HEK293 (cell line): ENCODE results near the gene MAT2A.

Experiments
- CTCF ChIA-PET: fragments of 350-600 bp; formaldehyde crosslinking; extraction: SDS; loops from one replicate; lab custom pipeline; 2021; ENCODE audit warnings: antibody characterized with exemption; lab: Yijun Ruan, JAX
- POLR2A ChIA-PET: fragments of 300-600 bp; formaldehyde crosslinking; extraction: SDS; loops from one replicate; lab custom pipeline; 2020; ENCODE audit warnings: antibody characterized with exemption, inconsistent platforms; lab: Yijun Ruan, JAX
- H3K27ac ChIP-seq: fragments of 200-500 bp; sonication (Bioruptor generic); 2 replicates; pipeline ENCODE4 v1.5.1; 2014; ENCODE audit warnings: low read depth, low read length, control low read depth, inconsistent platforms; ENCODE audit errors: extremely low read depth
- H3K36me3 ChIP-seq, 2 experiments: fragments of 200-500 bp in 1 of 2; sonication (Bioruptor generic) in 1 of 2; 1 replicate in 1 of 2; 2 replicates in 1 of 2; pipeline ENCODE4 v1.5.1; 2014 to 2017; ENCODE audit warnings: inconsistent platforms in 2 of 2, low read length in 2 of 2; ENCODE audit not compliant: control insufficient read depth in 2 of 2, insufficient read depth in 1 of 2
- H3K4me1 ChIP-seq: fragments of 200-500 bp; sonication (Bioruptor generic); 2 replicates; pipeline ENCODE4 v1.5.1; 2014; ENCODE audit warnings: mild to moderate bottlenecking, low read length, inconsistent platforms; ENCODE audit not compliant: control insufficient read depth, insufficient read depth
- H3K4me3 ChIP-seq: 2 replicates; pipeline ENCODE4 v1.5.1; 2011; ENCODE audit warnings: low read depth, mild to moderate bottlenecking, control low read depth, low read length, moderate library complexity
- H3K9me3 ChIP-seq: fragments of 200-500 bp; sonication (Bioruptor generic); 2 replicates; pipeline ENCODE4 v1.5.1; 2014; ENCODE audit warnings: low read depth, low read length, inconsistent platforms; ENCODE audit not compliant: control insufficient read depth, insufficient read depth
- GLIS1 ChIP-seq: fragments of 450-650 bp; formaldehyde crosslinking; IDR thresholded peaks from 2 replicates; pipeline ENCODE4 v1.5.1; 2016; ENCODE audit warnings: missing biosample characterization, missing genetic modification characterization
- GLIS2 ChIP-seq: fragments of 450-650 bp; formaldehyde crosslinking; IDR thresholded peaks from 2 replicates; pipeline ENCODE4 v1.5.1; 2016; ENCODE audit warnings: missing biosample characterization, missing genetic modification characterization
- IKZF3 ChIP-seq: fragments of 450-650 bp; IDR thresholded peaks from 2 replicates; pipeline ENCODE4 v1.5.0; 2018; ENCODE audit warnings: missing biosample characterization, mild to moderate bottlenecking, missing genetic modification characterization, moderate library complexity
- KLF8 ChIP-seq: fragments of 450-650 bp; formaldehyde crosslinking; IDR thresholded peaks from 2 replicates; pipeline ENCODE4 v1.5.1; 2016; ENCODE audit warnings: missing biosample characterization, missing genetic modification characterization
- KLF9 ChIP-seq: fragments of 450-650 bp; formaldehyde crosslinking; IDR thresholded peaks from 2 replicates; pipeline ENCODE4 v1.5.1; 2016; ENCODE audit warnings: missing biosample characterization, missing genetic modification characterization, low read depth
- MZF1 ChIP-seq: fragments of 450-650 bp; formaldehyde crosslinking; IDR thresholded peaks from 2 replicates; pipeline ENCODE4 v1.5.1; 2017; ENCODE audit warnings: missing biosample characterization, missing genetic modification characterization, borderline replicate concordance
- SP2 ChIP-seq: fragments of 450-650 bp; formaldehyde crosslinking; IDR thresholded peaks from 2 replicates; pipeline ENCODE4 v1.5.1; 2016; ENCODE audit warnings: missing biosample characterization, missing genetic modification characterization
- SP3 ChIP-seq: fragments of 450-650 bp; formaldehyde crosslinking; IDR thresholded peaks from 2 replicates; pipeline ENCODE4 v1.5.1; 2016; ENCODE audit warnings: missing biosample characterization, missing genetic modification characterization
- SP7 ChIP-seq: fragments of 450-650 bp; formaldehyde crosslinking; IDR thresholded peaks from 2 replicates; pipeline ENCODE4 v1.5.1; 2016; ENCODE audit warnings: missing biosample characterization, missing genetic modification characterization
- ZBTB17 ChIP-seq: fragments of 450-650 bp; formaldehyde crosslinking; IDR thresholded peaks from 2 replicates; pipeline ENCODE4 v1.5.1; 2016; ENCODE audit warnings: missing biosample characterization, missing genetic modification characterization
- ZBTB21 ChIP-seq: fragments of 450-650 bp; formaldehyde crosslinking; IDR thresholded peaks from 2 replicates; pipeline ENCODE4 v1.5.1; 2017; ENCODE audit warnings: missing biosample characterization, missing genetic modification characterization
- ZFHX2 ChIP-seq: fragments of 450-650 bp; formaldehyde crosslinking; conservative IDR thresholded peaks from 2 replicates; pipeline ENCODE4 v1.5.1; 2016; ENCODE audit warnings: missing biosample characterization, missing genetic modification characterization
- ZIC2 ChIP-seq: fragments of 450-650 bp; formaldehyde crosslinking; IDR thresholded peaks from 2 replicates; pipeline ENCODE4 v1.5.1; 2016; ENCODE audit warnings: missing biosample characterization, missing genetic modification characterization
- ZNF24 ChIP-seq: fragments of 450-650 bp; formaldehyde crosslinking; IDR thresholded peaks from 2 replicates; pipeline ENCODE4 v1.5.1; 2016; ENCODE audit warnings: missing biosample characterization, missing genetic modification characterization
- ZNF335 ChIP-seq: fragments of 450-650 bp; formaldehyde crosslinking; conservative IDR thresholded peaks from 2 replicates; pipeline ENCODE4 v1.5.1; 2016; ENCODE audit warnings: missing biosample characterization, missing genetic modification characterization
- ZNF341 ChIP-seq: fragments of 450-650 bp; formaldehyde crosslinking; IDR thresholded peaks from 2 replicates; pipeline ENCODE4; 2016; ENCODE audit warnings: low read depth, missing biosample characterization, missing genetic modification characterization
- ZNF354C ChIP-seq: fragments of 450-650 bp; formaldehyde crosslinking; IDR thresholded peaks from 2 replicates; pipeline ENCODE4 v1.5.1; 2016; ENCODE audit warnings: missing biosample characterization, missing genetic modification characterization, low read depth, borderline replicate concordance
- ZNF544 ChIP-seq: fragments of 450-650 bp; formaldehyde crosslinking; IDR thresholded peaks from 2 replicates; pipeline ENCODE4 v1.5.0; 2017; ENCODE audit warnings: missing biosample characterization, missing genetic modification characterization
- ZNF600 ChIP-seq: fragments of 450-650 bp; formaldehyde crosslinking; IDR thresholded peaks from 2 replicates; pipeline ENCODE4 v1.5.1; 2016; ENCODE audit warnings: missing biosample characterization, missing genetic modification characterization
- ZNF623 ChIP-seq: fragments of 450-650 bp; formaldehyde crosslinking; IDR thresholded peaks from 2 replicates; pipeline ENCODE4 v1.5.1; 2016; ENCODE audit warnings: missing biosample characterization, missing genetic modification characterization
- TF ChIP-seq, protein P1 (sequence below): fragments of 450-650 bp; formaldehyde crosslinking; IDR thresholded peaks from 2 replicates; pipeline ENCODE4 v1.5.1; 2016; ENCODE audit warnings: missing biosample characterization, missing genetic modification characterization
- TF ChIP-seq, protein P2 (sequence below): fragments of 450-650 bp; formaldehyde crosslinking; optimal IDR thresholded peaks from 2 replicates; pipeline ENCODE3; 2016; ENCODE audit warnings: missing biosample characterization, mild to moderate bottlenecking, missing genetic modification characterization
- TF ChIP-seq, protein P3 (sequence below): fragments of 450-650 bp; formaldehyde crosslinking; IDR thresholded peaks from 2 replicates; pipeline ENCODE4 v1.5.1; 2016; ENCODE audit warnings: missing biosample characterization, missing genetic modification characterization
- TF ChIP-seq, protein P4 (sequence below): fragments of 450-650 bp; formaldehyde crosslinking; IDR thresholded peaks from 2 replicates; pipeline ENCODE4 v1.5.1; 2016; ENCODE audit warnings: missing biosample characterization, missing genetic modification characterization

MAT2A gene

DNA sequence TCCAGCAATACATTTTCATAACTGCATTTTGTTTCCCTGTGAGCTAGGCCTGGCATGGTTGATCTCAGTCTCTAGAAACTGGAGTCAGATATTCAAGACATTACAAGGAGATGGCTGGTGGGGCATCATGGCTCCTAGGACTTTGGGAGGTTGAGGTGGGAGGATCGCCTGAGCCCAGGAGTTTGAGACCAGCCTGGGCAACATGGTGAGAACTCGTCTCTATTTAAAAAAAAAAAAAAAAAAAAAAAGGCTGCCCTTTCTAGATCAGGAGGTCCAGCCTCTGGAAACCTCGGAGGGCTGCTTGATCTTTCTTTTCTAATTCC lies 38.1 kb downstream of the MAT2A start:
- Histone ChIP-seq H3K4me1 (peaks cover 14% of the 10 kb centered on the region), H3K4me3 (peak overlapping the region; percentile 55), H3K9me3 (no peaks in the 10 kb centered on the region), H3K36me3 (peaks cover 0 to 7% of the 10 kb centered on the region in 2 experiments; a peak in 2 of 3 replicates), H3K27ac (peak overlapping the region; percentile 56; the same call in 1 of the 2 replicates)
- ChIA-PET POLR2A (interaction anchor here (0.6 to 3.8 kb wide), 14 partner anchors 8 to 223 kb away, joined by 3 to 38 read pairs (median 6); partner anchors contain the start of genes C2orf68, ELMOD3, GGCX and RETSAT), CTCF (interaction anchor here (0.6 to 1.3 kb wide), 3 partner anchors 13 to 25 kb away, joined by 3 to 4 read pairs (median 3); partner anchors contain the start of gene RNF181)
- TF ChIP-seq ZBTB21 (tag by site-specific recombination) (no peak), ZBTB17 (peak; percentile 43)
- TF ChIP-seq, protein P1, sequence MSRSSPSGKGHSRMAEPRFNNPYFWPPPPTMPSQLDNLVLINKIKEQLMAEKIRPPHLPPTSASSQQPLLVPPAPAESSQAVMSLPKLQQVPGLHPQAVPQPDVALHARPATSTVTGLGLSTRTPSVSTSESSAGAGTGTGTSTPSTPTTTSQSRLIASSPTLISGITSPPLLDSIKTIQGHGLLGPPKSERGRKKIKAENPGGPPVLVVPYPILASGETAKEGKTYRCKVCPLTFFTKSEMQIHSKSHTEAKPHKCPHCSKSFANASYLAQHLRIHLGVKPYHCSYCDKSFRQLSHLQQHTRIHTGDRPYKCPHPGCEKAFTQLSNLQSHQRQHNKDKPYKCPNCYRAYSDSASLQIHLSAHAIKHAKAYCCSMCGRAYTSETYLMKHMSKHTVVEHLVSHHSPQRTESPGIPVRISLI (tag by site-specific recombination): peak; percentile 91

DNA sequence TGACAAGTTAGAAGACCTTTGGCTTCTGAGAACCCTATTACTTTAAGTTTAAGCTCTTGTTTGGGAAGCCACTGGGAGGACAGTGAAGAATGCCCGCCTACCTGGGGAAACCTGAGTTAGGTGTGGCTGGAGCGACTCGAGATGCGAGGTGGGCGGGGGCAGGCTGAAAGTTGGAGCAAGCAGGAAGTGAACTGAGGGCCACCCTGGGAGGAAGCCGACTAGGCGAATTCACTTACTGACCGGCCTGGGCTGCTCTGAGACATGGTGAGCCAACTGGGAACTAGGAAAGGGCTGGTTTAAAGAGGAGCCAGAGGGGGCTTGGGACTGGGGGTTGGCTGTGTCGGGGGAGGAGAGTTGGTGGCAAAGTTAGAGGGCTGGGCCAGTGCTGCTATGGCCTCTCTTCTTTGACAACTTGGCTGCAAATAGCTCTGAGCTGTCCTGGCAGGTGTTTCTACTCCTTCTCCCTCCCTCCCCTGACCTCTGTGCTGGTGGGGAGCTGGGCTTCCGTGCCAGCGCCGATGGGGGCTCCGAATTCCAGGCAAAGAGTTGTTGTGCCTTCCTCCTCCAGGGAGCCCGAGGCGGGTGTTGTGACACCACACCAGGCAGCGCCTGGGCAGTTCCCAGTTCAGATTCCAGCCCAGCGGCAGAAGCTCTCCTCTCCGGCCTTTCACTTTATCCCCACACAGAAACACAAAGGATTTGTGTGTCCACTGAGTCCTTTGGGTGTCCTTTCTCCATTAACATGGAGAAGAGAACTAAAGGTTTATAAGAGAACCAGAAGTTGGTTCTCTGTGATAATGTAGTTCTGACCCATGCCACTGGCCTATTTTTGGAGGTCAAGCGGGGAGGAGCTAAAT lies 38.6 kb downstream of the MAT2A start, which contains the start of gene VAMP8:
VAMP8 (plus strand) TSS at position 201 of the 857 bp plus-strand sequence; CDS start at position 262, 61 bp downstream.
- POLR2A ChIA-PET: interaction anchor here (0.6 to 3.8 kb wide), 16 partner anchors 8 to 223 kb away, joined by 3 to 38 read pairs (median 6); partner anchors contain the start of genes C2orf68, ELMOD3, GGCX and RETSAT
- Histone ChIP-seq H3K27ac (peak within 1 kb of the TSS; percentile 56), H3K4me3 (peak within 1 kb of the TSS; percentile 55), H3K9me3 (no peaks in the 10 kb centered on the region), H3K4me1 (peaks cover 14% of the 10 kb centered on the region), H3K36me3 (peaks cover 0 to 13% of the 10 kb centered on the region in 2 experiments; a peak in 2 of 3 replicates)
- CTCF ChIA-PET: interaction anchor here (0.6 to 1.3 kb wide), 5 partner anchors 14 to 159 kb away, joined by 3 to 4 read pairs (median 3); partner anchors contain the start of genes RNF181 and SH2D6
- TF ChIP-seq KLF8 (peak; percentile 14; the same call in 1 of the 2 replicates), ZFHX2 (tag by site-specific recombination) (peak; percentile 47), ZNF623 (tag by site-specific recombination) (no peak), ZNF24 (no peak), SP2 (peak; percentile 71), ZNF544 (tag by site-specific recombination) (no peak), MZF1 (tag by site-specific recombination) (no peak), SP3 (tag by site-specific recombination) (peak; percentile 50; the same call in 1 of the 2 replicates), IKZF3 (tag by site-specific recombination) (no peak), ZNF335 (peak; percentile 59), SP7 (tag by site-specific recombination) (0 out of 2 replicates have a peak, but pooled peaks have one; percentile 15), ZIC2 (peak; percentile 36), GLIS2 (tag by site-specific recombination) (peak; percentile 43; the same call in 1 of the 2 replicates), GLIS1 (tag by site-specific recombination) (peak; percentile 15; the same call in 1 of the 2 replicates), ZBTB21 (tag by site-specific recombination) (no peak), ZNF600 (tag by site-specific recombination) (peak; percentile 65), ZNF354C (tag by site-specific recombination) (no peak), KLF9 (tag by site-specific recombination) (peak; percentile 28; the same call in 1 of the 2 replicates), ZBTB17 (peak; percentile 25; the same call in 1 of the 2 replicates), ZNF341 (tag by site-specific recombination) (peak; percentile 53)
- TF ChIP-seq, protein P2, sequence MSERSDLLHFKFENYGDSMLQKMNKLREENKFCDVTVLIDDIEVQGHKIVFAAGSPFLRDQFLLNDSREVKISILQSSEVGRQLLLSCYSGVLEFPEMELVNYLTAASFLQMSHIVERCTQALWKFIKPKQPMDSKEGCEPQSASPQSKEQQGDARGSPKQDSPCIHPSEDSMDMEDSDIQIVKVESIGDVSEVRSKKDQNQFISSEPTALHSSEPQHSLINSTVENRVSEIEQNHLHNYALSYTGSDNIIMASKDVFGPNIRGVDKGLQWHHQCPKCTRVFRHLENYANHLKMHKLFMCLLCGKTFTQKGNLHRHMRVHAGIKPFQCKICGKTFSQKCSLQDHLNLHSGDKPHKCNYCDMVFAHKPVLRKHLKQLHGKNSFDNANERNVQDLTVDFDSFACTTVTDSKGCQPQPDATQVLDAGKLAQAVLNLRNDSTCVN: no peak
- TF ChIP-seq, protein P3, sequence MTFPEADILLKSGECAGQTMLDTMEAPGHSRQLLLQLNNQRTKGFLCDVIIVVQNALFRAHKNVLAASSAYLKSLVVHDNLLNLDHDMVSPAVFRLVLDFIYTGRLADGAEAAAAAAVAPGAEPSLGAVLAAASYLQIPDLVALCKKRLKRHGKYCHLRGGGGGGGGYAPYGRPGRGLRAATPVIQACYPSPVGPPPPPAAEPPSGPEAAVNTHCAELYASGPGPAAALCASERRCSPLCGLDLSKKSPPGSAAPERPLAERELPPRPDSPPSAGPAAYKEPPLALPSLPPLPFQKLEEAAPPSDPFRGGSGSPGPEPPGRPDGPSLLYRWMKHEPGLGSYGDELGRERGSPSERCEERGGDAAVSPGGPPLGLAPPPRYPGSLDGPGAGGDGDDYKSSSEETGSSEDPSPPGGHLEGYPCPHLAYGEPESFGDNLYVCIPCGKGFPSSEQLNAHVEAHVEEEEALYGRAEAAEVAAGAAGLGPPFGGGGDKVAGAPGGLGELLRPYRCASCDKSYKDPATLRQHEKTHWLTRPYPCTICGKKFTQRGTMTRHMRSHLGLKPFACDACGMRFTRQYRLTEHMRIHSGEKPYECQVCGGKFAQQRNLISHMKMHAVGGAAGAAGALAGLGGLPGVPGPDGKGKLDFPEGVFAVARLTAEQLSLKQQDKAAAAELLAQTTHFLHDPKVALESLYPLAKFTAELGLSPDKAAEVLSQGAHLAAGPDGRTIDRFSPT (tag by site-specific recombination): no peak
- TF ChIP-seq, protein P4, sequence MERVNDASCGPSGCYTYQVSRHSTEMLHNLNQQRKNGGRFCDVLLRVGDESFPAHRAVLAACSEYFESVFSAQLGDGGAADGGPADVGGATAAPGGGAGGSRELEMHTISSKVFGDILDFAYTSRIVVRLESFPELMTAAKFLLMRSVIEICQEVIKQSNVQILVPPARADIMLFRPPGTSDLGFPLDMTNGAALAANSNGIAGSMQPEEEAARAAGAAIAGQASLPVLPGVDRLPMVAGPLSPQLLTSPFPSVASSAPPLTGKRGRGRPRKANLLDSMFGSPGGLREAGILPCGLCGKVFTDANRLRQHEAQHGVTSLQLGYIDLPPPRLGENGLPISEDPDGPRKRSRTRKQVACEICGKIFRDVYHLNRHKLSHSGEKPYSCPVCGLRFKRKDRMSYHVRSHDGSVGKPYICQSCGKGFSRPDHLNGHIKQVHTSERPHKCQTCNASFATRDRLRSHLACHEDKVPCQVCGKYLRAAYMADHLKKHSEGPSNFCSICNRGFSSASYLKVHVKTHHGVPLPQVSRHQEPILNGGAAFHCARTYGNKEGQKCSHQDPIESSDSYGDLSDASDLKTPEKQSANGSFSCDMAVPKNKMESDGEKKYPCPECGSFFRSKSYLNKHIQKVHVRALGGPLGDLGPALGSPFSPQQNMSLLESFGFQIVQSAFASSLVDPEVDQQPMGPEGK (tag by site-specific recombination): peak; percentile 42
